ENCODE results near the gene TIMM22. TPM values are rescaled to one million over a fixed set of nuclear protein-coding genes. Genes with fewer than 3 reads are reported as not detected.

Gene TIMM22
- total and polyA plus RNA-seq, 2 of the 4 experiments (the other 2 are of a cell fraction), result 12.7 to 12.9 TPM

- Histone ChIP-seq H3K4me2 (ENCODE audit: low read depth, low read length) (no peak overlapping the region), H4K91ac (ENCODE audit: insufficient read depth, low read depth, low read length) (no peak overlapping the region), H4K5ac (ENCODE audit: low read depth, low read length) (no peak overlapping the region), H2AK9ac (replicated peaks; ENCODE audit: low read depth, low read length, poor library complexity) (no peak overlapping the region), H3K9ac (ENCODE audit: low read depth, low read length) (no peak overlapping the region), H3K27me3 (ENCODE audit: control insufficient read depth, insufficient read depth, low read length) (no peaks in the 10 kb centered on the region), H3K4me1 (ENCODE audit: control insufficient read depth, insufficient read depth, low read length) (peaks cover 3% of the 10 kb centered on the region), H3K79me1 (ENCODE audit: low read depth in 1 of 2, low read length in 2 of 2) (no peaks in the 10 kb centered on the region), H2BK5ac (ENCODE audit: low read depth, low read length, poor library complexity, severe bottlenecking) (no peak overlapping the region), H2AFZ (replicated peaks; ENCODE audit: low read length, poor library complexity) (no peak overlapping the region), H2AK5ac (ENCODE audit: low read depth, low read length) (no peak overlapping the region), H4K20me1 (ENCODE audit: insufficient read depth, low read length) (peaks cover 3% of the 10 kb centered on the region; the same call in 1 of the 2 replicates), H3K23ac (ENCODE audit: low read depth, low read length) (no peak overlapping the region), H3K9me1 (ENCODE audit: insufficient read depth, low read length) (no peaks in the 10 kb centered on the region), H3K4ac (ENCODE audit: low read depth, low read length) (no peak overlapping the region), H3K9me3 (ENCODE audit: control insufficient read depth, insufficient read depth, low read length) (no peaks in the 10 kb centered on the region), H2BK20ac (ENCODE audit: low read depth, low read length) (no peak overlapping the region), H3K14ac (replicated peaks; ENCODE audit: low read depth, low read length) (no peak overlapping the region), H3K18ac (ENCODE audit: low read depth, low read length) (no peak overlapping the region), H3K4me3 (ENCODE audit: insufficient read depth, low read depth, low read length) (no peak overlapping the region), H3K27ac (ENCODE audit: insufficient read depth, low read length) (no peak overlapping the region), H2BK120ac (ENCODE audit: low read depth, low read length) (no peak overlapping the region), H3K36me3 (ENCODE audit: control insufficient read depth, insufficient read depth, low read length) (no peaks in the 10 kb centered on the region), H2BK15ac (ENCODE audit: low read depth, low read length) (no peak overlapping the region), H3K56ac (ENCODE audit: extremely low read depth, insufficient read depth, low read length) (no peak overlapping the region), H4K8ac (ENCODE audit: low read depth in 2 of 2, low read length in 2 of 2) (no peak overlapping the region)
- intact Hi-C loops (cut with micrococcal nuclease), result loop anchor here (5.0 kb wide), 1 partner anchor 252 kb away; the partner anchor contains the start of gene TLCD3A
- CTCF ChIA-PET, result no interaction called here
- WGBS, 2 experiments (ENCODE audit: extremely low coverage in 2 of 2, insufficient read length in 1 of 2), result no CpG with 5 or more reads among the region's 3 CpGs
- DNase-seq (no peak), ATAC-seq (ENCODE audit: low read depth) (no peak)
- dilution Hi-C loops (cut with HindIII; ENCODE audit: low sequenced_read_pairs, unreplicated experiment), result loop anchor here (25.0 kb wide), 1 partner anchor 197 kb away; the partner anchor contains the start of genes GLOD4 and MRM3
- POLR2A ChIA-PET (ENCODE audit: unreplicated experiment), result no interaction called here
- in situ Hi-C loops (cut with MboI; ENCODE audit: low sequenced_read_pairs), result loop anchor here (5.0 kb wide), 1 partner anchor 197 kb away; no protein-coding TSS in a partner anchor
- TF ChIP-seq MXI1 (IDR thresholded peaks at IDR 0.05; ENCODE audit: borderline replicate concordance, low read depth, low read length) (no peak), BHLHE40 (IDR thresholded peaks at IDR 0.05; ENCODE audit: low read depth, low read length) (no peak), NFE2L2 (IDR thresholded peaks at IDR 0.05; ENCODE audit: low read depth, low read length) (no peak), SMC3 (IDR thresholded peaks at IDR 0.05; ENCODE audit: low read depth, low read length) (no peak), RCOR1 (IDR thresholded peaks at IDR 0.05; ENCODE audit: insufficient replicate concordance, low read length) (no peak), POLR2A (IDR thresholded peaks at IDR 0.05; ENCODE audit: low read depth, low read length) (no peak), FOS (IDR thresholded peaks at IDR 0.05; ENCODE audit: low read depth, low read length) (no peak), MAZ (IDR thresholded peaks at IDR 0.05; ENCODE audit: borderline replicate concordance, low read depth, low read length) (no peak), MAFK (IDR thresholded peaks at IDR 0.05; ENCODE audit: low read depth, low read length) (no peak), RFX5 (IDR thresholded peaks at IDR 0.05; ENCODE audit: low read depth, low read length) (no peak), CEBPB (IDR thresholded peaks at IDR 0.05; ENCODE audit: low read depth, low read length) (no peak), CTCF (conservative IDR thresholded peaks at IDR 0.05; ENCODE audit: low read depth, low read length) (no peak), ELK1 (IDR thresholded peaks at IDR 0.05; ENCODE audit: borderline replicate concordance, low read depth, low read length) (no peak), CHD1 (IDR thresholded peaks at IDR 0.05; ENCODE audit: low read depth, low read length) (no peak), RAD21 (IDR thresholded peaks at IDR 0.05; ENCODE audit: low read length) (no peak)
- no TSS peak for BruUV-seq (replicated peaks)
These were observed 13.0 kb upstream of the TIMM22 start for GRCh38 chr17:983921-984320.
